IMR-90 (cell line): Measurements from ENCODE around the gene YKT6.

ENCODE experiments used
- BHLHE40 ChIP-seq: fragments of 150-350 bp; IDR thresholded peaks from 2 replicates; pipeline ENCODE4 v1.6.1; 2016; ENCODE audit warnings: mild to moderate bottlenecking, low read depth, low read length
- CEBPB ChIP-seq: IDR thresholded peaks from 2 replicates; pipeline ENCODE4 v1.6.1; 2012; ENCODE audit warnings: low read depth, low read length, improper control_type of control experiment
- CTCF ChIP-seq: conservative IDR thresholded peaks from 2 replicates; pipeline ENCODE4 v1.5.1; 2012; ENCODE audit warnings: mild to moderate bottlenecking, low read depth, low read length, improper control_type of control experiment
- ELK1 ChIP-seq: fragments of 150-350 bp; IDR thresholded peaks from 2 replicates; pipeline ENCODE4 v1.6.1; 2016; ENCODE audit warnings: low read depth, mild to moderate bottlenecking, low read length, moderate library complexity, borderline replicate concordance
- FOS ChIP-seq: fragments of 150-350 bp; IDR thresholded peaks from 2 replicates; pipeline ENCODE4 v1.6.1; 2016; ENCODE audit warnings: low read depth, low read length
- MAFK ChIP-seq: IDR thresholded peaks from 2 replicates; pipeline ENCODE4 v1.6.1; 2012; ENCODE audit warnings: low read depth, low read length, improper control_type of control experiment
- MAZ ChIP-seq: IDR thresholded peaks from 2 replicates; pipeline ENCODE4 v1.6.1; 2012; ENCODE audit warnings: low read depth, mild to moderate bottlenecking, low read length, improper control_type of control experiment, moderate library complexity, borderline replicate concordance
- POLR2A ChIP-seq: IDR thresholded peaks from 2 replicates; pipeline ENCODE4 v1.6.1; 2012; ENCODE audit warnings: mild to moderate bottlenecking, low read depth, low read length
- RAD21 ChIP-seq: IDR thresholded peaks from 2 replicates; pipeline ENCODE4 v1.6.1; 2012; ENCODE audit warnings: low read length, improper control_type of control experiment
- SMC3 ChIP-seq: fragments of 150-350 bp; IDR thresholded peaks from 2 replicates; pipeline ENCODE4 v1.6.1; 2016; ENCODE audit warnings: low read depth, mild to moderate bottlenecking, antibody characterized with exemption, low read length, moderate library complexity

- TF ChIP-seq CTCF, result no peak
- no peak for TF ChIP-seq BHLHE40
- no peak for TF ChIP-seq POLR2A
- TF ChIP-seq FOS, result no peak
- TF ChIP-seq SMC3, result no peak
- TF ChIP-seq ELK1, result no peak
- TF ChIP-seq CEBPB, result no peak
- no peak for TF ChIP-seq MAZ
- no peak for TF ChIP-seq MAFK
- TF ChIP-seq RAD21, result no peak
Measured at GRCh38 chr7:44224974-44225565, 24.3 kb downstream of the YKT6 start.
